AG04449 (cell line): Measurements from ENCODE around the gene MYOT.

Experiments
- CTCF ChIA-PET: fragments of 350-600 bp; formaldehyde crosslinking; extraction: SDS; loops from one replicate; lab custom pipeline; 2021; ENCODE audit warnings: antibody characterized with exemption; lab: Yijun Ruan, JAX
- POLR2A ChIA-PET: fragments of 400-600, 350-600 bp; formaldehyde crosslinking; extraction: SDS; loops from one replicate; lab custom pipeline; 2020; ENCODE audit warnings: antibody characterized with exemption, inconsistent platforms; lab: Yijun Ruan, JAX
- DNase-seq: peaks from one replicate; pipeline ENCODE4 v3.0.0-alpha.2; 2010; ENCODE audit warnings: low read depth, low spot score
- H3K4me3 ChIP-seq: 2 replicates; pipeline ENCODE4 v1.5.1; 2011; ENCODE audit warnings: low read depth, mild to moderate bottlenecking, control low read depth, low read length
- CTCF ChIP-seq: IDR thresholded peaks from one replicate; pipeline ENCODE4 v1.5.1; 2011; ENCODE audit warnings: mild to moderate bottlenecking, moderate library complexity, low read length, control low read depth, inconsistent platforms; ENCODE audit not compliant: insufficient read depth; ENCODE audit errors: missing control alignments

Gene MYOT

GRCh38 chr5:137834498-137835049, 33.1 kb upstream of the MYOT start:
- no peak overlapping the region for H3K4me3 ChIP-seq
- TF ChIP-seq CTCF, result no peak
- ChIA-PET POLR2A (no interaction called here), CTCF (interaction anchor here (1.0 to 2.5 kb wide), 3 partner anchors 9 to 55 kb away, joined by 3 to 7 read pairs (median 6); no protein-coding TSS in a partner anchor)
- no peak for DNase-seq

GRCh38 chr5:137836298-137836697, 31.4 kb upstream of the MYOT start:
- DNase-seq, result no peak
- ChIA-PET POLR2A (no interaction called here), CTCF (interaction anchor here (0.6 to 2.5 kb wide), 3 partner anchors 11 to 1414 kb away, joined by 3 to 9 read pairs (median 6); no protein-coding TSS in a partner anchor)
- no peak for TF ChIP-seq CTCF
- no peak overlapping the region for H3K4me3 ChIP-seq

GRCh38 chr5:137836997-137837396, 30.7 kb upstream of the MYOT start:
- POLR2A ChIA-PET, result no interaction called here
- TF ChIP-seq CTCF, result no peak
- CTCF ChIA-PET, result interaction anchor here (0.6 to 2.3 kb wide), 2 partner anchors 58 to 1414 kb away, joined by 3 to 9 read pairs; no protein-coding TSS in a partner anchor
- H3K4me3 ChIP-seq, result no peak overlapping the region
- DNase-seq, result no peak

- ChIA-PET CTCF (interaction anchor here (2.3 kb wide), 1 partner anchor 58 kb away, joined by 9 read pairs; no protein-coding TSS in a partner anchor), POLR2A (no interaction called here)
- no peak overlapping the region for H3K4me3 ChIP-seq
- TF ChIP-seq CTCF, result no peak
- no peak for DNase-seq
Measured at GRCh38 chr5:137837491-137838394, 29.9 kb upstream of the MYOT start.

GRCh38 chr5:137838976-137839375, 28.7 kb upstream of the MYOT start:
- no peak for TF ChIP-seq CTCF
- ChIA-PET CTCF (no interaction called here), POLR2A (no interaction called here)
- H3K4me3 ChIP-seq, result no peak overlapping the region
- DNase-seq, result no peak

GRCh38 chr5:137842296-137842695, 25.4 kb upstream of the MYOT start:
- POLR2A ChIA-PET, result no interaction called here
- CTCF ChIA-PET, result interaction anchor here (1.1 to 1.2 kb wide), 2 partner anchors 62 to 64 kb away, joined by 3 to 4 read pairs; no protein-coding TSS in a partner anchor
- TF ChIP-seq CTCF, result no peak
- DNase-seq, result no peak
- no peak overlapping the region for H3K4me3 ChIP-seq
